Activated T-helper 9 cell treated with anti-CD3 and anti-CD28 coated beads, Interleukin-2, amount 50 U/mL, for 16 hours (primary cell): ENCODE results near the gene CELSR1.

ENCODE experiments used
- DNase-seq: peaks from one replicate; pipeline ENCODE4 v3.0.0-alpha.2; 2020; ENCODE audit warnings: low read depth

CELSR1 gene

GRCh38 chr22:46362203-46362933 lies 175.1 kb downstream of the CELSR1 start:
- no peak for DNase-seq

GRCh38 chr22:46361826-46362202 lies 175.6 kb downstream of the CELSR1 start:
- DNase-seq: no peak

- no peak for DNase-seq
Observed at GRCh38 chr22:46360891-46361290, 176.5 kb downstream of the CELSR1 start.

GRCh38 chr22:46360097-46360496 lies 177.3 kb downstream of the CELSR1 start:
- no peak for DNase-seq

GRCh38 chr22:46359362-46359761 lies 178.1 kb downstream of the CELSR1 start:
- DNase-seq: no peak

- DNase-seq: no peak
Observed at GRCh38 chr22:46358766-46359165, 178.7 kb downstream of the CELSR1 start.

GRCh38 chr22:46357711-46358520 lies 179.5 kb downstream of the CELSR1 start:
- no peak for DNase-seq

GRCh38 chr22:46356496-46357480 lies 180.6 kb downstream of the CELSR1 start:
- DNase-seq: no peak

GRCh38 chr22:46355996-46356471 lies 181.4 kb downstream of the CELSR1 start:
- DNase-seq: no peak

- no peak for DNase-seq
Observed at GRCh38 chr22:46355369-46355995, 181.9 kb downstream of the CELSR1 start.

GRCh38 chr22:46354993-46355305 lies 182.5 kb downstream of the CELSR1 start:
- no peak for DNase-seq

- DNase-seq: no peak
Observed at GRCh38 chr22:46354176-46354992, 183.0 kb downstream of the CELSR1 start.

GRCh38 chr22:46353483-46354105 lies 183.8 kb downstream of the CELSR1 start:
- no peak for DNase-seq

- DNase-seq: no peak
Observed at GRCh38 chr22:46352691-46353386, 184.6 kb downstream of the CELSR1 start.

- no peak for DNase-seq
Observed at GRCh38 chr22:46352276-46352675, 185.1 kb downstream of the CELSR1 start.

- no peak for DNase-seq
Observed at GRCh38 chr22:46351767-46352166, 185.7 kb downstream of the CELSR1 start.

GRCh38 chr22:46351131-46351735 lies 186.2 kb downstream of the CELSR1 start:
- no peak for DNase-seq

GRCh38 chr22:46350646-46351045 lies 186.8 kb downstream of the CELSR1 start:
- DNase-seq: no peak

GRCh38 chr22:46350121-46350520 lies 187.3 kb downstream of the CELSR1 start:
- no peak for DNase-seq
